KMS-11 (cell line): ENCODE measurements around the gene VCAN.

Source experiments
- H2AFZ ChIP-seq: fragments of 200-600 bp; sonication (generic); 2 replicates; pipeline ENCODE4 v1.6.1; 2016; ENCODE audit warnings: antibody characterized with exemption, mixed run types, low read depth
- H3K27ac ChIP-seq: fragments of 200-600 bp; sonication (generic); 2 replicates; pipeline ENCODE4 v1.6.1; 2016; ENCODE audit warnings: mild to moderate bottlenecking, mixed run types
- H3K27me3 ChIP-seq: fragments of 200-600 bp; sonication (generic); 2 replicates; pipeline ENCODE4 v1.6.1; 2017; ENCODE audit warnings: mild to moderate bottlenecking, low read depth, mixed run types, moderate library complexity; ENCODE audit not compliant: insufficient read depth
- H3K36me3 ChIP-seq: fragments of 200-600 bp; sonication (generic); 2 replicates; pipeline ENCODE4 v1.6.1; 2017; ENCODE audit warnings: mild to moderate bottlenecking, mixed run types; ENCODE audit not compliant: insufficient read depth
- H3K4me1 ChIP-seq: fragments of 200-600 bp; sonication (generic); 2 replicates; pipeline ENCODE4 v1.6.1; 2016; ENCODE audit warnings: mild to moderate bottlenecking, low read depth, mixed run types; ENCODE audit not compliant: poor library complexity, severe bottlenecking
- H3K4me2 ChIP-seq: fragments of 200-600 bp; sonication (generic); 2 replicates; pipeline ENCODE4 v1.7.0; 2016; ENCODE audit warnings: mild to moderate bottlenecking, mixed run types
- H3K4me3 ChIP-seq: fragments of 200-600 bp; sonication (generic); IDR thresholded peaks from 2 replicates; pipeline ENCODE4 v1.6.1; 2017; ENCODE audit warnings: low read depth, low read length, mixed read lengths; ENCODE audit not compliant: insufficient read depth
- H3K79me2 ChIP-seq: fragments of 200-600 bp; sonication (generic); 2 replicates; pipeline ENCODE4 v1.6.1; 2016; ENCODE audit warnings: low read depth, mixed run types; ENCODE audit not compliant: insufficient read depth
- H3K9ac ChIP-seq: fragments of 200-600 bp; sonication (generic); 2 replicates; pipeline ENCODE4 v1.6.1; 2016; ENCODE audit warnings: mild to moderate bottlenecking, mixed run types
- H4K20me1 ChIP-seq: fragments of 200-600 bp; sonication (generic); 2 replicates; pipeline ENCODE4 v1.6.1; 2016; ENCODE audit warnings: mild to moderate bottlenecking, mixed run types; ENCODE audit not compliant: insufficient read depth
- TF ChIP-seq, protein P1 (sequence below): fragments of 200-600 bp; sonication (generic); conservative IDR thresholded peaks from 2 replicates; pipeline ENCODE4 v1.6.1; 2017; ENCODE audit warnings: low read depth, mild to moderate bottlenecking, antibody characterized with exemption, low read length, moderate library complexity, mixed read lengths

The VCAN gene

DNA sequence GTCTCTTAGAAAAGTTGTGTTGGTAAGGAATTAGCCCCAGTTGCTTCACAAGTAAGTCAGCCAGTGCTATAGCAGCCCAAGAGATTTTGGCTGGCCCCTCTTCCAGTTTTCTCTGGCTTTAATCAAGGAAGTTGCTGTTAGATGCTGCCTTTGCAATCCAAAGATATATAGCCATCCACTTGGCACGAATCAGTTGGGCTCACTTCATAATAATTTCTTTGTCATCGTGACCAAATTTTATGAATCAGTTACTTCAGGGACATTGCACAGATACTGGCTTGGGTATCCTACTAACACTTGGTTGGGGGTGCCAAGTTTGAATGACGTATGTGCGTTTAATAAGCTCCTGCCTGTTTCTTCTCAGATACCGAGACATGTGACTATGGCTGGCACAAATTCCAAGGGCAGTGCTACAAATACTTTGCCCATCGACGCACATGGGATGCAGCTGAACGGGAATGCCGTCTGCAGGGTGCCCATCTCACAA, 81.5 kb downstream of the VCAN start:
- no peak overlapping the region for H3K9ac ChIP-seq
- H3K4me1 ChIP-seq, result no peaks in the 10 kb centered on the region
- no peaks in the 10 kb centered on the region for H3K27me3 ChIP-seq
- no peak overlapping the region for H3K4me2 ChIP-seq
- H2AFZ ChIP-seq, result no peak overlapping the region
- TF ChIP-seq, protein P1, sequence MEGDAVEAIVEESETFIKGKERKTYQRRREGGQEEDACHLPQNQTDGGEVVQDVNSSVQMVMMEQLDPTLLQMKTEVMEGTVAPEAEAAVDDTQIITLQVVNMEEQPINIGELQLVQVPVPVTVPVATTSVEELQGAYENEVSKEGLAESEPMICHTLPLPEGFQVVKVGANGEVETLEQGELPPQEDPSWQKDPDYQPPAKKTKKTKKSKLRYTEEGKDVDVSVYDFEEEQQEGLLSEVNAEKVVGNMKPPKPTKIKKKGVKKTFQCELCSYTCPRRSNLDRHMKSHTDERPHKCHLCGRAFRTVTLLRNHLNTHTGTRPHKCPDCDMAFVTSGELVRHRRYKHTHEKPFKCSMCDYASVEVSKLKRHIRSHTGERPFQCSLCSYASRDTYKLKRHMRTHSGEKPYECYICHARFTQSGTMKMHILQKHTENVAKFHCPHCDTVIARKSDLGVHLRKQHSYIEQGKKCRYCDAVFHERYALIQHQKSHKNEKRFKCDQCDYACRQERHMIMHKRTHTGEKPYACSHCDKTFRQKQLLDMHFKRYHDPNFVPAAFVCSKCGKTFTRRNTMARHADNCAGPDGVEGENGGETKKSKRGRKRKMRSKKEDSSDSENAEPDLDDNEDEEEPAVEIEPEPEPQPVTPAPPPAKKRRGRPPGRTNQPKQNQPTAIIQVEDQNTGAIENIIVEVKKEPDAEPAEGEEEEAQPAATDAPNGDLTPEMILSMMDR, result no peak
- H3K4me3 ChIP-seq, result no peak overlapping the region
- H3K79me2 ChIP-seq, result no peaks in the 10 kb centered on the region
- H3K27ac ChIP-seq, result no peak overlapping the region
- no peaks in the 10 kb centered on the region for H3K36me3 ChIP-seq
- H4K20me1 ChIP-seq, result no peaks in the 10 kb centered on the region

GRCh38 chr5:83554133-83554532, 82.6 kb downstream of the VCAN start:
- no peaks in the 10 kb centered on the region for H3K4me1 ChIP-seq
- H3K4me3 ChIP-seq, result no peak overlapping the region
- no peak overlapping the region for H2AFZ ChIP-seq
- H4K20me1 ChIP-seq, result no peaks in the 10 kb centered on the region
- H3K4me2 ChIP-seq, result no peak overlapping the region
- H3K27ac ChIP-seq, result no peak overlapping the region
- no peaks in the 10 kb centered on the region for H3K36me3 ChIP-seq
- no peaks in the 10 kb centered on the region for H3K27me3 ChIP-seq
- TF ChIP-seq, protein P1, result no peak
- no peaks in the 10 kb centered on the region for H3K79me2 ChIP-seq
- no peak overlapping the region for H3K9ac ChIP-seq

- H3K4me3 ChIP-seq, result no peak overlapping the region
- no peak overlapping the region for H3K27ac ChIP-seq
- no peaks in the 10 kb centered on the region for H4K20me1 ChIP-seq
- no peaks in the 10 kb centered on the region for H3K79me2 ChIP-seq
- no peak overlapping the region for H2AFZ ChIP-seq
- no peaks in the 10 kb centered on the region for H3K36me3 ChIP-seq
- no peak overlapping the region for H3K4me2 ChIP-seq
- TF ChIP-seq, protein P1, result no peak
- H3K4me1 ChIP-seq, result no peaks in the 10 kb centered on the region
- H3K9ac ChIP-seq, result no peak overlapping the region
- no peaks in the 10 kb centered on the region for H3K27me3 ChIP-seq
Observed at GRCh38 chr5:83554686-83555085, 83.1 kb downstream of the VCAN start.

- H3K4me2 ChIP-seq, result no peak overlapping the region
- H3K27ac ChIP-seq, result no peak overlapping the region
- H3K79me2 ChIP-seq, result no peaks in the 10 kb centered on the region
- no peaks in the 10 kb centered on the region for H3K27me3 ChIP-seq
- no peaks in the 10 kb centered on the region for H4K20me1 ChIP-seq
- TF ChIP-seq, protein P1, result no peak
- H3K4me1 ChIP-seq, result no peaks in the 10 kb centered on the region
- no peak overlapping the region for H3K9ac ChIP-seq
- no peak overlapping the region for H3K4me3 ChIP-seq
- no peak overlapping the region for H2AFZ ChIP-seq
- no peaks in the 10 kb centered on the region for H3K36me3 ChIP-seq
Observed at GRCh38 chr5:83555263-83555662, 83.7 kb downstream of the VCAN start.

DNA sequence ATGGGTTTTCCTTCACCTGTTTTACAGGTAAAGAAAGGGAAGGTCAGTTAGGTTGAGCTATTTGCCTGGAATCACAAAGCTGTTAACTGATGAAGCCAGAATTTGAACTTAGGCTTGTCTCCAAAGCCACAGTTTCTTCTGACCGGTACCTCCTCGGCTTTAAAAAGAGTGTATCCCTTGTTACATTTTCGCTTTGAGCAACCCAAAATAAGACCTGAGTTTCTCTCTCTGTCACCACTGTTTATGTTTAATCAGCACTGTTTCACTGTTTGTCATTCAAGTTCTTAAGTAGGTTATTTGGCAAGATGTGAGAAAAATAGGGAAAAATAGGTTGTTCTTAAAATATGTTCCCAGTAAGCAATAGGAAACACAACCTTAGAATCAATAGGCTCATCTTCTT, 84.6 kb downstream of the VCAN start:
- TF ChIP-seq, protein P1, result no peak
- no peak overlapping the region for H3K4me3 ChIP-seq
- H3K79me2 ChIP-seq, result no peaks in the 10 kb centered on the region
- H3K9ac ChIP-seq, result no peak overlapping the region
- no peak overlapping the region for H2AFZ ChIP-seq
- no peaks in the 10 kb centered on the region for H3K4me1 ChIP-seq
- no peak overlapping the region for H3K27ac ChIP-seq
- no peaks in the 10 kb centered on the region for H3K27me3 ChIP-seq
- no peaks in the 10 kb centered on the region for H3K36me3 ChIP-seq
- no peak overlapping the region for H3K4me2 ChIP-seq
- H4K20me1 ChIP-seq, result no peaks in the 10 kb centered on the region
